HG03575 (cell line): ENCODE data around the gene EEFSEC.

Source experiments
- ATAC-seq: cut with Tn5 transposase; IDR thresholded peaks from one replicate; pipeline ENCODE4 v1.9.1; 2021; ENCODE audit not compliant: unreplicated experiment, insufficient number of reproducible peaks, low FRiP score; ENCODE audit errors: extremely low read depth

EEFSEC gene

DNA sequence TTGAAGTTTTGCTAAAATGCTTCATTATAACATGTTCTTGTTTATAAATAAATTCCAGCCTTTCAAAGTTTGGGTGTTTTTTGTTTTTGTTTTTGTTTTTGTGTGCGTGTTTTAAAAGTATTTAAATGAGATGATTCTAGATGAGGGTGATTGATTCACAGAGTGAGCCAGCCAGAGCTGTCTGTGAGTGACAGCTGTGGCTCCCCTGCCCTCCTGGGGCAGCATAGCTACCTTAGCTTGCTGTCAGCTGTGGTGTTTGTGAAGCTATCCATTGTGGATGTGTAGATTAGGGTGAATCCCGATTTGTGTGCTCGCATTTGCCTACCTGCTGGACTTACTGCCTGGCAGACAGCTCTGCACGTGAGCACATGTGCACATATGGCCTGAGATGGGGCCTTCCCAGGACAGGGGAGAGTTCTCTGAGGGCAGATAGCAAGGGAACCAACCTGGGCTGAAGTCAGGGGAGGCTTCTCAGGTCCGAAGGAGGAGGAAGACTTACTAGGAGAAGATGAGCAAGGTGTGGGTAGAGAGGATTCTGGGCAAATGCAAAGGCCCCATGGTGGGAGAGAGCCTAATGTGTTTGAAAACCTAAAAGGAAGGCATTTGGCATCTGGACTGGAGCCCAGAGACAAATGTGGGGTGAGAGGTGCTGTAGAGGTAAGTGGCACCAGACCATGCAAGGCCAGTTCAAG is 124.2 kb downstream of the EEFSEC start:
- ATAC-seq, result no peak

GRCh38 chr3:128278130-128278529 is 124.8 kb downstream of the EEFSEC start:
- no peak for ATAC-seq

DNA sequence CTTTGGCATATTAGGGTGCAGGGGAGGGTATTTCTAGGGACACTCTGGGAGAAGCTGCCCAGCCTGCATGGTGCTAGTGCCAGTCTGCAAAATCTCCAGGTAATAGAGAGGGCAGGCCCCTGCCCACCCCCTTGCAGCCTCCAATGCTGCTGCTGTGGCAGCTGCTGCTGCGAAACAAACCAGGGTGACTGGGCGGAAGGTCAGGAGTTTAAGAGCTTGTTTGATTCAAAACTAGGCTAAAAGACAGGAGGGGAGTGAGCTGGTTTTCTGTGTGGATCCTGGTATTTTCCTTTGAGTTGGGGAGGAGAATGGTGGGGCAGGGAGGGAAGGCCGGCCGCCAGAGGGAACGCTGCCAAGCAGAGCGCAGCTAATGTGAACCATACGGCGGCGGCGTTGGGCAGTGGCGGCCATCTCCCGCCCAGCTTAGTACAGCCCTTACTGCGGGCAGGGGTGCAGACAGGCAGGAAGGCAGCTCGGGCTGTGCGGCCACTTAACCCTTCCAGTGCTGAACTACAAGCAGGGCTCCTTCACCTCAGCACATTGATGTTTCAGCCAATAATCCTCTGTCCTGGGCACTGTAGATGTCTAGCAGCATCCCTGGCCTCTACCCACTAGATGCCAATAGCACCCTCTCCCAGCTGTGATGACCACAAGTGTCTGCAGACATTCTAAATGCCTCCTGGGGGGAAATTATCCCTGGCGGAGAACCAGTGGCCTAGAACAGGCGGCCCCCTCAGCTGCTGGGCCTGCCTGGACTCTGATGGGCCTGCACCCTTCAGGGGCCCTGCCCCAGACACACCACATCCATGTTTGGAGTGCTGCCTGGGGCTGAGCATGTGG is 125.7 kb downstream of the EEFSEC start:
- ATAC-seq, result no peak

DNA sequence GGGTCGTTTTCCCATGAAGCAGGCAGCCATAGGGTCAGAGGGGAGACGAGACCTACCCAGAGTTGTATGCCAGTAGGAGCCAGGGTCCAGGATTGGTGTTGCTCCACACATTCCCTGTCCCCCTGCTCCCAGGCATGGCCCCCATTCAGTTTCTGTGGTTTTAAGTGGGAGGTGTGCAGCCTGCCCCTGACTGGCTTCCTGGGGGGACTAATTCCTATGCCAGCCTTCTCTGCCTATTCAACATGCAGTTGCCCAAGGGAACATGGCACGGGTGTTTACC is 126.3 kb downstream of the EEFSEC start:
- no peak for ATAC-seq

DNA sequence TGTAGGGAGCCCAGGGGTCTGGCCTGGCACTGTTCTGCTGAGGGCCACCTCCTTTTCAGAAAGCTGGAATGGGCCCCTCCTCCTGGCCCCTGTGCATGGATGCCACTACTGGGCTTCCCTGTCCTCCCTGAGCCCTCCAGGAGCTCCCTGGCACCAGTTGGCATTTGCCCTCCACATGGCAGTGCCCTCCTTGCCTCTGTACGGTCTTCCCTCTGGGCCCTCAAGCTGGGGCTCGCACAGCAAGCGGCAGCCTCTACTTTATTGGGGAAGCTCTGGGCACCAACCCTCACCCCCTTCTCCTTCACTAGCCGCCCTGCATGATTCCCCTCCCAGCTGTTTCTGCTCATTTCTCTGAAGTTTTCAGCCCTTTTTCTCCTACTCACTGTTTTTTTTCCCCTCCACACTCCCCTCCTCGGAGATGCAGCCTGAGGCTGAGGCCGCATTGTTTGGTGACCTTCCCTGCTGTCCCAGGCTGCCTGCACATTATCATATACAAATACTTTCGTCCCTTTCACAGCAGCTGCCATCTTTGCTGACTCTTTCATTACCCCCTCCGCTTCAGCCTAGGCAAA is 127.3 kb downstream of the EEFSEC start:
- ATAC-seq, result no peak

DNA sequence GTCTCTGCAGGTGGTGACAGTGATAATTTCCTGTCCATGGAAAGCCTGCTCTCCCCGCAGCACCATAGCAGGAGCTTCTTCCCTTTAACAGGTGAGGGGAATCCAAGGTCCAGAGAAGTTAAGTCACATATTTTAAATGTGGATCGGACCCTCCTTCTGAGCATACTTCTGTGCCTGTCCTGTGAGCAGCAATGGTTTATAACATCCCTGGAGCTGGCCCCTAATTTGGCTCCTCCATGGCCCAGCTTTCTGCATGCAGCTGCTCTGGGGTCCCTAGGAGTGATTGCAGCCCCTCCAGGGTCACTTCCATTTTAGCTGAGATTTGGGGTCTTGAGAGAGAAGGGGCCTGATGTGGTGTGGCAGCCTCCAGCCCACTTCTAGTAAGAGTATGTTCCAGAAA is 127.8 kb downstream of the EEFSEC start:
- ATAC-seq, result no peak

DNA sequence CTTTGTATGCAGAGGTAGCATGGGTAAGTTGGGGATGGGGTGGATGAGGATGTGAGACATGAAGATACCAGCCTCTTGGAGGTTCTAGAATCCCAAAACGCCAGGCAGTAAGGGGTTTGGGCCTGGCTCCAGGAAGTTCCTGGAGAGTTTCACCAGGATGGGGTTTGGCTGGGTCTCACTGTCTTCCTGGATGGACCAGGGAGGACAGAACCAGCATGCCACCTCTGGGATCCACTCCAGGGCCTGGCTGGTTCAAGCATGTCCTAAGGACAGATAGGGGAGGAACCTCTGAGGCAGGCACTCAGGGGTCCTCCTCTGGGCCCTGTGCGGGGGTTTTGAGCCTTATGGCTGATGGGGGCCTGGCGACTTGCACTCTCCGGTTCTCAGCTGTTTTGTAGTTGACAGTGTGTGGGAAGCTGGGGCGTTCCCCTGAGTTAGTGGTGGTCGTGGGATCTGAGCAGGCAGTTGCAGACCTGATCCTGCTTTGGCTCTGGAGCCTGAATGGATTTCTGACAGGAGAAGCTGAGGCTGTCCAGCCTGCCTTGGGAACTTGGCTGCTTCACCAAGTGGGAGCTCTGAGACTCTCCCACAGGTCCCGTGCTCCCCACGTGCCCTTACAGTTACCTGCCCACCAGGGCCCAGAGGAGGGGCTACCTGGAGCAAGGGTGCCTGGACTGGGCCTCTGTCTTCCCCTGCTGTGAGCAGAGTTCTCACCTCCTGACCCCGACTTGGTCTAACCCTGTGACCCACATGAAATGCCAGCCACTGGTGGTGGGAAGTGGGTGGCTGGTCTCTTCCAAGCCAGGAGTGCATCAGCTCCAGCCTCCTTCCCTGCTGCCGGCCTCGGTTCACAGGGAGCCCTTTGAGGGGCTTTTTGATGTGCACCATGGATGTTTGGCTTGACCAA is 128.4 kb downstream of the EEFSEC start:
- ATAC-seq, result no peak

GRCh38 chr3:128282380-128283196 is 129.3 kb downstream of the EEFSEC start:
- no peak for ATAC-seq

GRCh38 chr3:128283421-128283820 is 130.1 kb downstream of the EEFSEC start:
- ATAC-seq, result no peak

GRCh38 chr3:128285042-128285966 is 132.0 kb downstream of the EEFSEC start:
- ATAC-seq, result no peak

DNA sequence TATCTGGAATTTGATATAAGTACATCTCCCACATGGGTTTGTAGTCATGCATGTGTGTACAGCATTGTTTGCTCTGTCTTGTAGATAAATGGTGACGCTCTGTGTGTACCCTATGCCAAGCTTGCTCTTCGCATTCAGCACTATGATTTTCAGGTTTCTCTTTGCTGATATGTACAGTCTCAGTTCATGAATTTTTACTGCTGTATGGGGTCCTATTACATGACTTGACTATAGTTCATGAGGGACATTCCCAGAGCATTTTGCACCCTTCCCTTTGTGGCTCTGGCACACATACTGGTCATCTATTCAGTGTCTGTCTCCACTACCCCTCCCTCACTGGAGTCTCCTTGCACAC is 132.7 kb downstream of the EEFSEC start:
- no peak for ATAC-seq

DNA sequence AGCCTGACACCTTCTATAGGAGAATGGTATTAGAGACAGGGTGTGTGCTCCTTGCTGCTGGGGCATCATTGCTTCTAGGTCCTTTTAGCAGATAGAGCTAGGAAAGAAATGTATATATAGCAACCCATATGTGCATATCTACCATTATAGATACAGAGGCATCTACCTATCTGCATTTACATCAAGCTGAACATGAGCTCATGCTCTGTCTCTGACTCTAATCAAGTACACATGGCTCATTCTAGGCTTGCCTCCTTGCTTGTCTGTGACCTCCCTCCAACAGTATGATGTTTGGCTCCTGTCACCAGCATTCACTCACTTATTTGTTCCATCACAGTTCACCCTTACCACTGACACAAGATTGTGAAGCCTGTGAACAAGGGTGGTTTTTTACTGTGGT is 133.4 kb downstream of the EEFSEC start:
- ATAC-seq, result no peak

GRCh38 chr3:128287216-128287615 is 133.9 kb downstream of the EEFSEC start:
- no peak for ATAC-seq

GRCh38 chr3:128289534-128289933 is 136.3 kb downstream of the EEFSEC start:
- ATAC-seq, result no peak

DNA sequence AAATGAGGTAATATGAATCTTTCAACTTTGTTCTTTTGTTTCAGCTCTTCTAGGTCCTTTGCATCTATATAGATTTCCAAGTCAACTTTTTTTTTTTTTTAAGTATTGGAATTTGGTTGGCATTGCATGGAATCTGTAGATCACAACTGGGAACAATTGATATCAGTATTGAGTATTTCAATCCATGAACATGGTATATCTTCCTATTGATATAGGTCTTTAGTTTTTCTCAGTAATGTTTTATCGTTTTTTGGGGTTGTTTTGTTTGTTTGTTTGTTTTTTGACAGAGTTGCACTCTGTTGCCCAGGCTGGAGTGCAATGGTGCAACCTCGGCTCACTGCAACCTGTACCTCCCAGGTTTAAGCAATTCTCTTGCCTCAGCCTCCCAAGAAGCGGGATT is 137.2 kb downstream of the EEFSEC start:
- ATAC-seq, result no peak

DNA sequence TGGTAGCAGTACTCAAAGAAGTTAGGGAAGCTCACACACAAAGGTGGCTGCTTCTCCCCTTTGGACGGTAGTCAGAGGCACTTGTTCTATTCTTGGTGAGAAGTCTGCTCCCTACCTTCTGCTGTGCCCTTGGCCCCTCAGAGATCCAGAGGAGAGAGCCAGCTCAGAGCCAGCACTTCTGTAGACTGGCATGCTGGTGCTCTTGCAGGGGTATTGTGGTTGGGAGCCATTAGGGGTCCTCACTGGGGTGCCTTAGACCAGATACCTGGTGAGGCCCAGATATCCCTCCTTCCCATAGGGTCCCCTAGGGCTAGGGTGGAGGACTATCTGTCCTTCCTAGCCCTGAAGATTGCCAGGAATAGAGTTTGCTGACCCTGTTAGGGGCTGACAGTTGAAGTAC is 140.6 kb downstream of the EEFSEC start:
- no peak for ATAC-seq

- no peak for ATAC-seq
Observed at GRCh38 chr3:128294999-128295468, 141.8 kb downstream of the EEFSEC start.
